HG02759 (cell line): ENCODE data around the gene FAM107B.

Source experiments
- ATAC-seq: cut with Tn5 transposase; IDR thresholded peaks from one replicate; pipeline ENCODE4 v1.9.1; 2021; ENCODE audit warnings: mild to moderate bottlenecking, moderate library complexity; ENCODE audit not compliant: unreplicated experiment

FAM107B gene

DNA sequence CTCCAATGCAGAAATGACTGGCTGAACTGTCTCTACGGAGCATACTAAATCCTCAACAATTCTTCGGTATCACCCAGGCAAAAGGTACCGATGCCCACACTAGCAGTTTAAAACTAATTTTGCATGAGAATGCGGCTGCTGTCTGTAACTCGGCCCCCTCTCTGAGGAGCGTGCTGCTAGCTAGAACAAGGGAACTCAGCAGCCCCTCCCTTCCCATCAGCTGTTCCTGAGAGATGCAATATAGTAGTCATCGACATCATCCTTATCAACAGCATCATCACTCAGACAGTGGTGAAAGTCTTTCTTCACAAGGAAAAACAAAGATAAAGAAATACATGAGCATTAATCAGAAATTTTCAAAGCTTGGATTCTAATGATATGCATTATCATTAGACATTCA is 254.9 kb downstream of the FAM107B start:
- ATAC-seq = no peak

GRCh38 chr10:14518149-14518548 is 256.5 kb downstream of the FAM107B start:
- ATAC-seq = no peak

GRCh38 chr10:14513123-14513522 is 261.6 kb downstream of the FAM107B start:
- ATAC-seq = no peak

DNA sequence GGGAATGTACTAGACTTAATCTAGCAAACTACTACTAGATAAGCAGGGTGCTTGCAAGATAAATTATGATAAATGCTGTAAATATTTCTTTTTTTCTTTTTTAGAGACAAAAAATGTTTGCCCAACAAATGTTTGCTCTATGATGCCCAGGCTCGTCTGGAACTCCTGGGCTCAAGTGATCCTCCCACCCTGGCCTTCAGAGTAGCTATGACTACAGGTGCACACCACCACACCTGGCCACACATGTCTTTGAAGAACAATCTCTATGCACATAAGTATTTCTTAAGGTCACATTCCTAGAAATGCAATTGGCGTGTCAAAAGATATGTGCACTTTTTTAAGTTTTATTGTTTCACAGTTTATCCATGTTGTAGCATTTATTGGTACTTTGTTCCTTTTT is 264.4 kb downstream of the FAM107B start:
- no peak for ATAC-seq

DNA sequence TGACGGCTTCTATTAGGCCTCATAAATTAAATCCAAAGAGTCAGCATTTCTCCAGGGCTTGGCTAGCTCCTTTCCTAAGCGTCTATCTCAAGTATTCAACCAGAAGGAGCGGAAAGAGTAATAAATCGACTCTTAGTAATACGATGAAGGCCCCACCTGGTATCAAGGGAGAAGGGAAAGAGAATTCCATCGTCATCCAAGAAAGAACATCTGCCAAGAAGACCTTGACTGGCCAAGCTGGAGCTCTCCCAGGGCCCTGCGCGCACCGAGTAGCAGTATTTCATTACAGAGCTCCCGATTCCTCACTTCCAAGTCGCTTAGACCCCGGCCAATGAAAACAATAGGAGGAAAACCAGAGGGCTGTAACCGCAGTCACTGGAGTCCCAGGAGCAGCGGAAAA is 266.0 kb downstream of the FAM107B start:
- ATAC-seq = no peak

GRCh38 chr10:14507781-14508180 is 266.9 kb downstream of the FAM107B start:
- ATAC-seq = no peak

DNA sequence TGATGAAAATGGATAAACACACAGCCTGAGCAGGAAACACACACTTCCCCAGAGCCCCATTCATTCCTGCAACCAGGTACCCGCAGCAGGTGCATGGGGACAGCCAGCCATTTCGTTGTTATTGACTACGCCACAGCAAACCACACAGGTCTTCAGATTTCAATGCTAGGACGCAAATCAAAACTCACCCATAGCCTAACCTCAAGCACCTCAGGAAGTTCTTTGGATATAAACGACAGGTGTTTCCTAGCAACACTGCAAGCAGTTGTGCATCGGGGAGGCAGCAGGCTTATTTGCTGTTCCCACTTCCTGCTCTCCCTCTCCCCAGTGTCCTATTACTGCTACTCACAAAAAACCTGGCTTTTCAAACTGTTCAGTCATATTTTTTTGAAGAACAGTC is 267.5 kb downstream of the FAM107B start:
- no peak for ATAC-seq

- ATAC-seq = no peak
Observed at GRCh38 chr10:14502431-14502830, 272.3 kb downstream of the FAM107B start.

DNA sequence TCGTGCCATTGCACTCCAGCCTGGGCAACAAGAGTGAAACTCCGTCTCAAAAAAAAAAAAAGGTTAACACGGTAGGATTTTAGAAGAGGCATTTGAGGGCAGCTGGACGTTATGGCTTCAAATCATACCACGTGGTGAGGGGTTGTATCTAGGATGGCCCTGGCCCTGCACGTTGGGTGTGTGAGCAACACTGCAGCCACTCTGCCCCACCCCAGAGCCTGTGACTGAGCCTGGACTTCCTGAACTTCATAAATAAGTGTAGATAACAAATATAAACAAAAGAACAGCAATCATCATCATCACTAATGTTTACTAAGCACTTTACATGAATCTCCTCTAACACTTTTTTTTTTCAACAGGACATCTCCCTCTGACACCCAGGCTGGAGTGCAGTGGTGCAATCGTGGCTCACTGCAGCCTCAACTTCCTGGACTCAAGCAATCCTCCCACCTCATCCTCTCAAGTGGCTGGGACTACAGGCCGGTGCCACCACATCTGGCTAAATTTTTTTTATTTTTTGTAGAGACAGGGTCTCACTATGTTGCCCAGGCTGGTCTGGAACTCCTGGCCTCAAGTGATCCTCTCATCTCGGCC is 274.4 kb downstream of the FAM107B start:
- ATAC-seq = no peak

DNA sequence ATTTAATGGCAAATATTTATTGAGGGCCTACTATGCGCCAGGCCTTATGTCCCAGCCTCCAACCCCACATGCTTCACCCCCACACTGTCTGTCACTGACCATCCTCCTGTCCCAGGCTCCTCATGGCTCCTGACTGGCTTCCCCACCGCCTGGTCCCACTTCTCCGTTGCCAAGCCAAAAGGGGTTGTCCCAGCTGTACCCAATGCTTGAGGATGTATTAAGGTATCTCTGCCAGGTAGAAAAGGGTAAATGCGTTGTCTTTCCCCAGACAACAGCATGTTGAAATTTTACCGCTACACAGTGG is 275.1 kb downstream of the FAM107B start:
- ATAC-seq = no peak

DNA sequence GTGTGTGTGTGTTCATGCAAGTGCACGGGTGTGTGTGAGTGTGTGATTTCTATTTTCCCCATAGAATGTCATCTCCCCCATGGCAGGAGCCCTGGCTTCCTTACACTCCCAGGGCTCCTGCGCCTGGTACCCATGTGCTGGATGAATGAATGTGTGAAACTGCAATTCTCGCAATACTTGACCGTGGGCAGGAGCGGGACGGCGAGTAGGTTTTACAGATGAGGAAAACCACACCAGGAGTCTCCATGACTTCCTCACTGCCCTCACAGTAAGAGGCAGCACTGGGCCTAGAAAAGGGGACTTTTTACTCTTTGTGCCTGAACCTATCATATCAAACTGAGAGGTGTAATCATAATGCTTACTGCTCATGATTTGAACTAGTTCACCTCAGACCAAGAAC is 276.4 kb downstream of the FAM107B start:
- no peak for ATAC-seq

DNA sequence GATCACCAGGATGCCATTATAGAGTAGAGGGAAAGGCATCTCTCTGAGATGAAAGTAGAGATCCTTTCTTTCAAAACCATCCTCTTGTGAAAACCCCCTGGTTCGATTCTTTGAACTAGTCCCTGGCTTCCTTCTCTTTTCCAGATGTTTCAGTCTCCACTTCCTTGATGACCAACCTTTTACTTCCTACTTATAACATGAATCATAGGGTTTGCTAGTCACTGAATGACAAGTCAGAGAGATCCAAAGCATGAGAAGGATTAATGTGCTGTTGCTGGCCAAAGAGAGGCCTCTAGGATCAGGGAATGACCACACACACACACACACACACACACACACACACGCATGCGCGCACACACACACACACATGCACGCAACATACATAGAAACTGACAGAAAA is 282.9 kb downstream of the FAM107B start:
- ATAC-seq = no peak

GRCh38 chr10:14489522-14490177 is 285.0 kb downstream of the FAM107B start:
- no peak for ATAC-seq

GRCh38 chr10:14487488-14487883 is 287.2 kb downstream of the FAM107B start:
- ATAC-seq = no peak

- ATAC-seq = no peak
Observed at GRCh38 chr10:14486777-14487487, 287.8 kb downstream of the FAM107B start.

DNA sequence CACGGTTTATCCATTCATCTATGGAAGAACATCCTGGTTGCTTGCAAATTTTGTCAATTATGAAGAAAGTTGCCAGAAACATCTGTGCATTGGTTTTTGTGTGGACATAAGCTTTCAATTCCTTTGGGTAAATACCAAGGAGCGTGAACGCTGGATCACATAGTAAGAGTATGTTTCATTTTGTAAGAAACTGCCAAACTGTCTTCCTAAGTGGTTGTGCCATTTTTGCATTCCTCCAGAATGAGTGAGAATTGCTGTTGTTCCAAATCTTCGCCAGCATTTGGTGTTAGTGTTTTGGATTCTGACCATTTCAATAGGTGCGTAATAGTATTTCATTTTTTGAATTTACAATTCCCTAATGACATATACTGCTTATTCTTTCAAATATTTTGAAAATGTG is 288.7 kb downstream of the FAM107B start:
- no peak for ATAC-seq

DNA sequence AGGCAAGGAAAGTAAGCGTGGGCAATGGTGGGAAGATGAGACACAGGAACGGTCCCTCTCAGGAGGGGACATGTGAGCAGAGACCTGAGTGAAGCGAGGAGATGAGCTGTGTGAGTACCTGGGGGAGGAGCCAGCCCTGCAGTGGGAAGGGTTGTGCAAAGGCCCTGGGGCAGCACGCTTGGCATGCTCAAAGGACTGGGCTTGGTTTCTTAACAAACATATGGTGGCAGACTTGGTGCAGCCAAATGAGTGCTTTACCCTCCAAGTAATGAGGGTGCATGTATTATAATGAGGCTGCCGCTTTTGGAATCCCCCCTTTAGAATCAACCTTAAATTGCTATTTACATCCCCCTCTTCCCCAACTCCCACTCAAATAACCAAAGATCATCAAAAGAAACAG is 291.3 kb downstream of the FAM107B start:
- no peak for ATAC-seq

DNA sequence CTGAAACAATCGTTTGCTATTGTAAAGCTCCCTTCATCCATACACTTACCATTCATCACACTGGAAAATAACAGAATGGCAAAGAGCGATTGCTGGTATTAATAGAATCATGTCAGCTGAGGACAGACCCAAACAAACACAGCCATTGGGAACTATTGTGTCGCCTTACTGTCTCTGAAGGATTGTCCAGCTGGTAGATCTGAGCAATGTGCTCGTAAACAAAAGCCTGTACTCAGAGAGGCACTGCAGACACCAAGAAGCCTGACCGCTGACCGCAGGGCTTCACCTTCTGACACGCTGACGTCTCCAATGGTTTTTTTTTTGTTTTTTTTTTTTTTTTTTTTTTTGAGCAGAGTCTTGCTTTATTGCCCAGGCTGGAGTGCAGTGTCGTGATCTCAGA is 292.9 kb downstream of the FAM107B start:
- ATAC-seq = no peak

DNA sequence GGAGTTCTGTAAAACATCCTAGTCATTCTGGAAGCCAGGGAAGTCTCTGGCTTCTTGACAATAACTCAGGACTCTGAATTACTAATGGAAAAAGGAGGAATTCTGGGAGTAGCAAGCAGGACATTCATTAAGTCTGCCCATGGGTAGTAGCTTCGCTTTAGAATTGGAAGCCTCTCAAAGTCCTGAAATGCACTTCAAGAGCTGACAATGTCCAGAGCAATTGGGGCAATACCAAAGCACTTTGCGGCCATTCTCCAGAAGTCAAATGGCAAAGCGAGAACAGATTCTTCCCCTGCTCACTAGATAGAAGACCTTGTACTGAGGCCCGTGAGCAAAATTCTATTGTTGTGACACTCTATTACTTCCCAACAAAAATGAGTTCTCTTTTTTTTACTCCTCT is 293.7 kb downstream of the FAM107B start:
- no peak for ATAC-seq

GRCh38 chr10:14478604-14479003 is 296.1 kb downstream of the FAM107B start:
- ATAC-seq = no peak

DNA sequence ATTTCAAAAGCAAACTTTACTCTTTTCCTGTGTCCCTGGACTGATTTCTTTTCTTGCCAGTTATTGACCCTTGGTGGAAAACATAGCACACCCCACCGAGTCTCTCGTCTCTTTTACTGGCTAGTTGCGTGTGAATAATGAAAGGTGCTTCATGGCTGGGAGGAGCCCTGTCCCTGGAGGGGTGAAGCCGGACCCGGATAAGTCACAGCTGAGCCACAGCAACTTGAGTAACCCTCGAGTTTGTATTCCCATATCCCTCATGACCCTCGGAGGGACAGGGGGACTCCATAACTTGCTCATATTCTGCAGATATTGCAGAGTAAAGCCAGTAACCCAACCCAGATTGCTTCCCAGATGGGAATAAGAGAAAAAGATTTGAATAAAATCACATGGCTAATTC is 296.5 kb downstream of the FAM107B start:
- no peak for ATAC-seq

DNA sequence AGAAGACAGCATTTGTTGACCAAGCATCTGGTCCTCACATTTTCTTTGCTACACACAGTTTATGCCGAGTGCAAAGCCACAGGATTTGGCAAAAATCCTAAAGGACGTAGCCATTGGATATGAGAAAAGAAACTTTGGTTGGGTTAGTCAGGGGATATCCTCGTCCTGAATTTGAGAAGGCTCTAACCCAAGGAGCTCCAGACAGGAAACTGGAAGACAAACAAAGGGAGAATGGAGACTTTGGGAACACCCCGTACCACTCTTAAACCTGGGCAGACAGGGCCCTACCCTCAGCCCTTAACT is 297.3 kb downstream of the FAM107B start:
- ATAC-seq = no peak
